ENCODE results near the gene PPEF2. TPM values are rescaled to one million over a fixed set of nuclear protein-coding genes. Genes with fewer than 3 reads are reported as not detected.

PPEF2 gene
- total and polyA plus RNA-seq, 10 of the 15 experiments (the other 5 are each of a cell fraction or from before 2014, with no cell fraction given), result not detected

DNA sequence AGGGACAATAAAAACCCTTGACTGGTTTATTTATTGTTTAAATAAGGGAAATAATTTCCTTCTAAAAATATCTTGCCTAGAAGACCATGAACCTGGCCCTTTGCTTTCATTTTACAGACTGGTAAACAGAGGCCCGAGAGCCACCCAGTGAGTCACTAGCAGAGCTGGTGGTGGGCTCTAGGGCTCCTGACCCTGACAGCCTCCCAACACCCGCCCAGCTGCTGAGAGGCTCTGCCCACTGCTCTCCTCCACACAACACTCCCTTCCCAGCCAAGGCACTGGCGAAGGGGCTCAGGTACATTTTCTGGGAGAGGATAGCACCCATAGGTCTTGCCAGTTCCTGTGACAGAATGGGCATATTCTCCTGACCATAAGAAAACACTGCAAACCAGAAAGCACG lies 18.1 kb upstream of the PPEF2 start:
- SMC1A ChIA-PET (ENCODE audit: uncharacterized antibody, unreplicated experiment), result no interaction called here
- 86% methylated on average over 4 of the region's 4 CpGs for WGBS (ENCODE audit: insufficient coverage, insufficient replicate concordance, low lambda C conversion rate, missing lambda C conversion rate)
- Histone ChIP-seq H3K36me3 (ENCODE audit: control insufficient read depth in 2 of 2, insufficient read depth in 2 of 2, low read length in 1 of 2) (no peaks in the 10 kb centered on the region), H3K4me3 (no peak overlapping the region), H3K4me1 (ENCODE audit: control insufficient read depth, insufficient read depth, low read length) (no peaks in the 10 kb centered on the region), H3K27ac (ENCODE audit: control insufficient read depth, insufficient read depth) (no peak overlapping the region), H3K9me3 (replicated peaks; ENCODE audit: control insufficient read depth, insufficient read depth, low read length) (no peaks in the 10 kb centered on the region), H3K4me2 (ENCODE audit: control insufficient read depth, insufficient read depth) (no peak overlapping the region), H3K27me3 (replicated peaks in 1 of 2; ENCODE audit: control insufficient read depth in 2 of 2, insufficient read depth in 2 of 2, low read length in 1 of 2) (no peaks in the 10 kb centered on the region), H3K9ac (ENCODE audit: control insufficient read depth, insufficient read depth, low read length) (no peak overlapping the region), H4K20me1 (ENCODE audit: control insufficient read depth, insufficient read depth) (no peaks in the 10 kb centered on the region), H3K79me2 (ENCODE audit: control insufficient read depth, insufficient read depth, low read length) (no peaks in the 10 kb centered on the region), H2AFZ (ENCODE audit: control insufficient read depth, low read depth, low read length) (no peak overlapping the region)
- no peak for ATAC-seq
- POLR2A ChIA-PET, result no interaction called here
- intact Hi-C loops (cut with micrococcal nuclease; ENCODE audit: unreplicated experiment) (no loop called here), in situ Hi-C loops (cut with MboI) (no loop called here)
- no TSS peak for BruUV-seq (replicated peaks)
- CTCF ChIA-PET, result interaction anchor here (1.1 kb wide), 1 partner anchor 19 kb away, joined by 3 read pairs; no protein-coding TSS in a partner anchor
- no peak for FAIRE-seq
- no peak for DNase-seq (ENCODE audit: low read depth, low spot score)
- RAD21 ChIA-PET (ENCODE audit: unreplicated experiment), result no interaction called here
- TF ChIP-seq BHLHE40 (IDR thresholded peaks at IDR 0.05; ENCODE audit: borderline replicate concordance in 1 of 2, low read depth in 2 of 2, low read length in 1 of 2) (no peak), ESRRA (IDR thresholded peaks at IDR 0.05; ENCODE audit: low read length) (no peak), NR2C1 (IDR thresholded peaks at IDR 0.05) (no peak), RAD21 (IDR thresholded peaks at IDR 0.05; ENCODE audit: insufficient read depth, low read depth, low read length) (no peak), GATAD2B (conservative IDR thresholded peaks at IDR 0.05; ENCODE audit: low read depth) (no peak), ZNF384 (IDR thresholded peaks at IDR 0.05; ENCODE audit: borderline replicate concordance, low read depth, low read length) (no peak), ZNF207 (IDR thresholded peaks at IDR 0.05; ENCODE audit: borderline replicate concordance) (no peak), ZNF274 (IDR thresholded peaks at IDR 0.05; ENCODE audit: insufficient read depth, insufficient read length) (no peak), CHD4 (IDR thresholded peaks at IDR 0.05) (no peak), EGR1 (IDR thresholded peaks at IDR 0.05; ENCODE audit: borderline replicate concordance in 1 of 2, low read depth in 2 of 2, low read length in 2 of 2) (no peak)
- TF ChIP-seq, protein P1, sequence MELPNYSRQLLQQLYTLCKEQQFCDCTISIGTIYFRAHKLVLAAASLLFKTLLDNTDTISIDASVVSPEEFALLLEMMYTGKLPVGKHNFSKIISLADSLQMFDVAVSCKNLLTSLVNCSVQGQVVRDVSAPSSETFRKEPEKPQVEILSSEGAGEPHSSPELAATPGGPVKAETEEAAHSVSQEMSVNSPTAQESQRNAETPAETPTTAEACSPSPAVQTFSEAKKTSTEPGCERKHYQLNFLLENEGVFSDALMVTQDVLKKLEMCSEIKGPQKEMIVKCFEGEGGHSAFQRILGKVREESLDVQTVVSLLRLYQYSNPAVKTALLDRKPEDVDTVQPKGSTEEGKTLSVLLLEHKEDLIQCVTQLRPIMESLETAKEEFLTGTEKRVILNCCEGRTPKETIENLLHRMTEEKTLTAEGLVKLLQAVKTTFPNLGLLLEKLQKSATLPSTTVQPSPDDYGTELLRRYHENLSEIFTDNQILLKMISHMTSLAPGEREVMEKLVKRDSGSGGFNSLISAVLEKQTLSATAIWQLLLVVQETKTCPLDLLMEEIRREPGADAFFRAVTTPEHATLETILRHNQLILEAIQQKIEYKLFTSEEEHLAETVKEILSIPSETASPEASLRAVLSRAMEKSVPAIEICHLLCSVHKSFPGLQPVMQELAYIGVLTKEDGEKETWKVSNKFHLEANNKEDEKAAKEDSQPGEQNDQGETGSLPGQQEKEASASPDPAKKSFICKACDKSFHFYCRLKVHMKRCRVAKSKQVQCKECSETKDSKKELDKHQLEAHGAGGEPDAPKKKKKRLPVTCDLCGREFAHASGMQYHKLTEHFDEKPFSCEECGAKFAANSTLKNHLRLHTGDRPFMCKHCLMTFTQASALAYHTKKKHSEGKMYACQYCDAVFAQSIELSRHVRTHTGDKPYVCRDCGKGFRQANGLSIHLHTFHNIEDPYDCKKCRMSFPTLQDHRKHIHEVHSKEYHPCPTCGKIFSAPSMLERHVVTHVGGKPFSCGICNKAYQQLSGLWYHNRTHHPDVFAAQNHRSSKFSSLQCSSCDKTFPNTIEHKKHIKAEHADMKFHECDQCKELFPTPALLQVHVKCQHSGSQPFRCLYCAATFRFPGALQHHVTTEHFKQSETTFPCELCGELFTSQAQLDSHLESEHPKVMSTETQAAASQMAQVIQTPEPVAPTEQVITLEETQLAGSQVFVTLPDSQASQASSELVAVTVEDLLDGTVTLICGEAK (IDR thresholded peaks at IDR 0.05; ENCODE audit: borderline replicate concordance), result no peak
- TF ChIP-seq, protein P2, sequence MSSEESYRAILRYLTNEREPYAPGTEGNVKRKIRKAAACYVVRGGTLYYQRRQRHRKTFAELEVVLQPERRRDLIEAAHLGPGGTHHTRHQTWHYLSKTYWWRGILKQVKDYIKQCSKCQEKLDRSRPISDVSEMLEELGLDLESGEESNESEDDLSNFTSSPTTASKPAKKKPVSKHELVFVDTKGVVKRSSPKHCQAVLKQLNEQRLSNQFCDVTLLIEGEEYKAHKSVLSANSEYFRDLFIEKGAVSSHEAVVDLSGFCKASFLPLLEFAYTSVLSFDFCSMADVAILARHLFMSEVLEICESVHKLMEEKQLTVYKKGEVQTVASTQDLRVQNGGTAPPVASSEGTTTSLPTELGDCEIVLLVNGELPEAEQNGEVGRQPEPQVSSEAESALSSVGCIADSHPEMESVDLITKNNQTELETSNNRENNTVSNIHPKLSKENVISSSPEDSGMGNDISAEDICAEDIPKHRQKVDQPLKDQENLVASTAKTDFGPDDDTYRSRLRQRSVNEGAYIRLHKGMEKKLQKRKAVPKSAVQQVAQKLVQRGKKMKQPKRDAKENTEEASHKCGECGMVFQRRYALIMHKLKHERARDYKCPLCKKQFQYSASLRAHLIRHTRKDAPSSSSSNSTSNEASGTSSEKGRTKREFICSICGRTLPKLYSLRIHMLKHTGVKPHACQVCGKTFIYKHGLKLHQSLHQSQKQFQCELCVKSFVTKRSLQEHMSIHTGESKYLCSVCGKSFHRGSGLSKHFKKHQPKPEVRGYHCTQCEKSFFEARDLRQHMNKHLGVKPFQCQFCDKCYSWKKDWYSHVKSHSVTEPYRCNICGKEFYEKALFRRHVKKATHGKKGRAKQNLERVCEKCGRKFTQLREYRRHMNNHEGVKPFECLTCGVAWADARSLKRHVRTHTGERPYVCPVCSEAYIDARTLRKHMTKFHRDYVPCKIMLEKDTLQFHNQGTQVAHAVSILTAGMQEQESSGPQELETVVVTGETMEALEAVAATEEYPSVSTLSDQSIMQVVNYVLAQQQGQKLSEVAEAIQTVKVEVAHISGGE (CRISPR knock-in tag; IDR thresholded peaks at IDR 0.05), result no peak
- TF ChIP-seq, protein P3, sequence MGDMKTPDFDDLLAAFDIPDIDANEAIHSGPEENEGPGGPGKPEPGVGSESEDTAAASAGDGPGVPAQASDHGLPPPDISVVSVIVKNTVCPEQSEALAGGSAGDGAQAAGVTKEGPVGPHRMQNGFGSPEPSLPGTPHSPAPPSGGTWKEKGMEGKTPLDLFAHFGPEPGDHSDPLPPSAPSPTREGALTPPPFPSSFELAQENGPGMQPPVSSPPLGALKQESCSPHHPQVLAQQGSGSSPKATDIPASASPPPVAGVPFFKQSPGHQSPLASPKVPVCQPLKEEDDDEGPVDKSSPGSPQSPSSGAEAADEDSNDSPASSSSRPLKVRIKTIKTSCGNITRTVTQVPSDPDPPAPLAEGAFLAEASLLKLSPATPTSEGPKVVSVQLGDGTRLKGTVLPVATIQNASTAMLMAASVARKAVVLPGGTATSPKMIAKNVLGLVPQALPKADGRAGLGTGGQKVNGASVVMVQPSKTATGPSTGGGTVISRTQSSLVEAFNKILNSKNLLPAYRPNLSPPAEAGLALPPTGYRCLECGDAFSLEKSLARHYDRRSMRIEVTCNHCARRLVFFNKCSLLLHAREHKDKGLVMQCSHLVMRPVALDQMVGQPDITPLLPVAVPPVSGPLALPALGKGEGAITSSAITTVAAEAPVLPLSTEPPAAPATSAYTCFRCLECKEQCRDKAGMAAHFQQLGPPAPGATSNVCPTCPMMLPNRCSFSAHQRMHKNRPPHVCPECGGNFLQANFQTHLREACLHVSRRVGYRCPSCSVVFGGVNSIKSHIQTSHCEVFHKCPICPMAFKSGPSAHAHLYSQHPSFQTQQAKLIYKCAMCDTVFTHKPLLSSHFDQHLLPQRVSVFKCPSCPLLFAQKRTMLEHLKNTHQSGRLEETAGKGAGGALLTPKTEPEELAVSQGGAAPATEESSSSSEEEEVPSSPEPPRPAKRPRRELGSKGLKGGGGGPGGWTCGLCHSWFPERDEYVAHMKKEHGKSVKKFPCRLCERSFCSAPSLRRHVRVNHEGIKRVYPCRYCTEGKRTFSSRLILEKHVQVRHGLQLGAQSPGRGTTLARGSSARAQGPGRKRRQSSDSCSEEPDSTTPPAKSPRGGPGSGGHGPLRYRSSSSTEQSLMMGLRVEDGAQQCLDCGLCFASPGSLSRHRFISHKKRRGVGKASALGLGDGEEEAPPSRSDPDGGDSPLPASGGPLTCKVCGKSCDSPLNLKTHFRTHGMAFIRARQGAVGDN (IDR thresholded peaks at IDR 0.05), result no peak

Measured in GM12878 (cell line).